ENCODE data around the gene THOP1.
"Not testable (repeated sequence)": the region's sequence is repeated elsewhere in the genome, so short reads cannot be mapped to it uniquely, and the experiment has no call there.

The THOP1 gene

GRCh38 chr19:2817237-2817829, 32.0 kb downstream of the THOP1 start:
- not testable (repeated sequence) for DNase-seq

GRCh38 chr19:2819540-2820111, 34.3 kb downstream of the THOP1 start, which contains the start of gene ZNF554:
Gene ZNF554 (plus strand): TSS chr19:2819868. CDS start chr19:2820072, 204 bp downstream.
- DNase-seq: peak; percentile 63

DNA sequence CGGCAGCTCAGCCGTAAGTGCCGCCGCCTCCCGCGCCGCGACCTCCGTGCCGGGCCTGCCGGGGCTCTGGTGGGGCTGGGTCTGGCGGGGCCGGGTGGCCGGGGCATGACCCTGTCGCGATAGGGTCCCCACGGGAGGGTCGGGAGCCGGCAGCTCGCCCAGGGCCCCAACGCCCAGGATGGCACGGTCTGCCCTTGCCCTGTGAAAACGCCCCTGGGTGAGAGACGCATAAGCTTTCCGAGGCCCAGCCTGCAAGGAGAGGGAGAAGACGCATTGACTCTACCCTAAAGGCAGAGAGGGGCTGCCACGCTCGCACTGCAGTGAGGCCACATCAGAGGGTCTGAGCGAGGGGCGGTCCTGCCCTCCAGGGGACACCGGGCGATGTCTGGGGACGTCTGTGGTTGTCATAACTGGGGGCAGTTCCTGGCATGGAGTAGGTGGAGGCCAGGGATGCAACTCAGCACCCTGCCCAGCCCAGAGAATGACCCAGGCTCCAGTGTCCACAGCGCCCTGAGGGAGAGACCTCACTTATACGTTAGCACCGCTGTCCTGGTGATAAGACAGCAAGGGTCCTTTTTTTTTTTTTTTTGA, 34.9 kb downstream of the THOP1 start:
- no peak for DNase-seq

- no peak for DNase-seq
Measured at GRCh38 chr19:2822846-2823245, 37.5 kb downstream of the THOP1 start.

- no peak for DNase-seq
Measured at GRCh38 chr19:2823646-2824045, 38.3 kb downstream of the THOP1 start.

- no peak for DNase-seq
Measured at GRCh38 chr19:2824129-2824528, 38.8 kb downstream of the THOP1 start.

DNA sequence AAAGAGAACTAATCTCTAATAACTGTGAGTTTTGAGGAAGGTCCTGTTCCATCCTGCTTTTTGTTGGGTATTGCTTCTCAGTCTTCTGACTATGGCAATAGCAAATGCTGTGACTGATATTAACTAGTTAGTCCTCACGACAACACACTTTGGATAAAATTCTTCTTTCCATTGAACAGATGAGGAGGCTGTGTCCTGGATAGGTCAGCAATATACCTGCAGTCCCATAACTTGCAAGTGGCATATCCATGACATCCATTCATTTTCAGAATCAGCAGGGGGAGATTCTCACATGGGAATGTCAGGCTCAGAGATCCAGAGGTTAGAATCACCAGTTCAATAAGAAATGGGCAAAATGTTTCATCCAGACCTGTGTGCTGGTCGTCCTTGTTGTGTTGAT, 41.7 kb downstream of the THOP1 start:
- no peak for DNase-seq

DNA sequence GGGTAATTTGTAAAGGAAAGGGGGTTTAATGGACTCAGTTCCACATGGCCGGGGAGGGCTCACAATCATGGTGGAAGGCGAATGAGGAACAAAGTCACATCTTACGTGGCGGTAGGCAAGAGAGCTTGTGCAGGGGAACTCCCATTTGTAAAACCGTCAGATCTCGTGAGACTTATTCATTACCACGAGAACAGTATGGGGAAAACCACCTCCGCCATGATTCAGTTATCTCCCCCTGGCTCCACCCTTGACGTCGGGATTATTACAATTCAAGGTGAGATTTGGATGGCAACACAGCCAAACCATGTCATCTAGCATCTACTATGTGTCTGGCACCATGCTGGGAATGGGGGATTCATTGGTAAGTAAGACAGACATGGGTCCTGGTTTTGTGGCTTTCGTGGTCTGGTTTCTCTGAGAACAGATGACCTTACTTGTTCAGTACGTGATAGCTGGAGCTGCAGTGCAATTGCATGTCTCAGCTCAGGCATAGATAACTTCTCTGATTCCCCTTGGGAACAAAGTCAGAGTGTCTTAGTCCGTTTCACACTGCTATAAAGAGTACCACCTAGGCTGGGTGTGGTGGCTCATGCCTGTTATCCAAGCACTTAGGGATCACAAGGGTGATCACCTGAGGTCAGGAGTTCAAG, 42.7 kb downstream of the THOP1 start:
- DNase-seq: no peak

DNA sequence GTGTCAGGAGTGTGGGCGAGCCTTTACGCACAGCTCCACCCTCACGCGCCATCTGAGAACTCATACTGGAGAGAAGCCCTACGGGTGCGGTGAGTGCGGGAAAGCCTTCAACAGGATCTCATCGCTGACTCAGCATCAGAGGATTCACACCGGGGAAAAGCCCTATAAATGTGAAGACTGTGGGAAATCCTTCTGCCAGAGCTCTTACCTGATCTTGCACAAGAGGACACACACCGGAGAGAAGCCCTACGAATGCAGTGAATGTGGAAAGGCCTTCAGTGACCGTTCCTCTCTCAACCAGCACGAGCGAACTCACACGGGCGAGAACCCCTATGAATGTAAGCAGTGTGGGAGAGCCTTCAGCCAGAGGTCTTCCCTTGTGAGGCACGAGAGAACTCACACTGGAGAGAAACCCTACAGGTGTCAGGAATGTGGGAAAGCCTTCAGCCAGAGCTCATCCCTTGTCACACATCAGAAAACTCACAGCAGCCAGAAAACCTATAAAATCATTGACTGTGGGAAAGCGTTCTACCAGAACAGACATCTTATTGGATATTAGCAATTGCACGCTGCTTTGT, 49.1 kb downstream of the THOP1 start:
- no peak for DNase-seq

DNA sequence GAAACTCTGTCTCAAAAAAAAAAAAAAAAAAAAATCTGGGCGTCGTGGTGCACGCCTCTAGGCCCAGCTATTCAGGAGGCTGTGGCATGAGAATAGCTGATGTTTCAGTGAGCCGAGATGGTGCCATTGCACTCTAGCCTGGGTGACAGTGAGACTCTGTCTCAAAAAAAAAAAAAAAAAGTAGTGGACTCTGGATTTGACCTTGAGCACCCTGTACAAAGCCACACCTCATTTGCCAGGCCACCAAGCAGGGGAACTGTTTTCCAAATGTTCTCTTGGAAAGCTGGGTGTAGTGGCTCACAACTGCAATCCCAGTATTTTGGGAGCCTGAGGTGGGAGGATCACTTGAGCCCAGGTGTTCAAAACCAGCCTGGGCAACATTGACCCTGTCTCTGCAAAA, 52.1 kb downstream of the THOP1 start:
- DNase-seq: no peak

- DNase-seq: no peak
Measured at GRCh38 chr19:2840794-2841791, 55.8 kb downstream of the THOP1 start, which contains the start of gene ZNF555. Gene ZNF555 (plus strand): TSS chr19:2841475. CDS start chr19:2841573, 98 bp downstream.

- DNase-seq: no peak
Measured at GRCh38 chr19:2841855-2842574, 56.7 kb downstream of the THOP1 start.

- no peak for DNase-seq
Measured at GRCh38 chr19:2845107-2845506, 59.8 kb downstream of the THOP1 start.

DNA sequence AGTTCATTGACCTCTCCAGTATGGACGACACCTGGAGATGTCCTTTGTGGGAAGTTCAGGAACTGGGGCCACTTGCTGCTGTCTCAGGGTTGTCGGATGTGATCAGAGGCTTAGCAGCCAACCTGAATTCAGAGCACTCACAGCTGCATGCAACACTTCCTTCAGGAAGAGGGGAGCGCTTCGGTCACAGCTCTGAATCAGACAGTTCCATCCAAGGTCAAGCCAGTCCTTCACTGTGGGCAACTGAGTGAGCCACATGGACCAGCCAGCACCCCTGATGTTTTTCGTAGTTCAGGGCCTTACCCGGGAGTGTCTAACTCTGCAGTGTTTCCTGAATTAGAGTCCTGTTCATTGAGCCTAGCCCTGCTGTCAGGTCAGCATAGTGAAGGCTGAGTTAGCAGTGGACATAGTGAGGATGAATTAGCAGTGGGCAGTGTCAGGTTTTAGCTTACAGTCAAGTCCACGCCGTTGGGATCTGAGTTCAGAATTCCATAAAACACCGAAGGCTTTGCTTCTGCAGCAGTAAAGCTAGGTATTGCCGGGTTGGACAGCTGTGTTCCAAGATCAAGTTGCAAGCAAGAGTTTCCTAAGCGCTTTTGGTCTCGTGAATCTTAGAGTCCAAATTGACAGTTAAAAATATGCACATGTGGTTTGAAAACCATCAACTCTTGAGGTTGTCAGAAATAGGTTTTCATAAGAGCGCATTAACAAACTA, 61.0 kb downstream of the THOP1 start:
- DNase-seq: no peak

DNA sequence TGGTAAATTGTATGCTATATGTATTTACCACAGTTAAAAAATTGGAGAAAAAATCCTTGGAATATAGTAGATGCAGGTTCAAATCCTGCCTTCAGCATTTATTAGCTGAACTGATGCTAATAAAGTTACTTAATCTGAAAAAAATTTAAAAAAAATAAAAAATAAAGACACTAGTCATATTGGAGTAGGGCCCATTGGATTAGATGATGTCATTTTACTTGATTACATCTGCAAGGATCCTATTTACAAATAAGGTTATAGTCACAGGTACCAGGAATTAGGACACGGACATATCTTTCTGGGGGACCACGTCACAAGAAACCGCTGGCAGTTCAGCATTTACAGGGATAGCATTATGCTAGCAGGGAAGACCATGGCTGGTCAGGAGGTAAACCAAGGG, 62.2 kb downstream of the THOP1 start:
- no peak for DNase-seq

GRCh38 chr19:2848616-2849015, 63.3 kb downstream of the THOP1 start:
- no peak for DNase-seq

GRCh38 chr19:2850256-2850925, 65.1 kb downstream of the THOP1 start:
- no peak for DNase-seq

DNA sequence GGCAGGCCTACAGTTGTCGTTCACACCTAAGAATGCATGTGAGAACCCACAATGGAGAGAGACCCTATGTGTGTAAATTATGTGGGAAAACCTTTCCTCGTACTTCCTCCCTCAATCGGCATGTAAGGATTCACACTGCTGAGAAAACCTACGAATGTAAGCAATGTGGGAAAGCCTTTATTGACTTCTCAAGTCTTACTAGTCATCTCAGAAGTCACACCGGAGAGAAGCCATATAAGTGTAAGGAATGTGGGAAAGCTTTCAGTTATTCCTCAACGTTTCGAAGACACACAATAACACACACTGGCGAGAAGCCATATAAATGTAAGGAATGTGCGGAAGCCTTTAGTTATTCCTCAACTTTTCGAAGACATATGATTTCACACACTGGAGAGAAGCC, 67.3 kb downstream of the THOP1 start:
- no peak for DNase-seq

GRCh38 chr19:2853015-2853606, 67.8 kb downstream of the THOP1 start:
- no peak for DNase-seq

GRCh38 chr19:2854849-2855248, 69.5 kb downstream of the THOP1 start:
- DNase-seq: no peak
